HK-2 (cell line): ENCODE data around the gene PCSK4.
A peak's percentile ranks its signal among the peaks of the same experiment; 100 is the strongest.

Experiments used
- DNase-seq: peaks from one replicate; pipeline ENCODE4 v3.0.0-alpha.2; 2018; ENCODE audit not compliant: unreplicated experiment

PCSK4 gene

GRCh38 chr19:1438035-1438932, 51.9 kb downstream of the PCSK4 start, which contains the start of gene RPS15:
RPS15 (plus strand) TSS chr19:1438396; CDS start chr19:1438426, 30 bp downstream.
- DNase-seq, result peak; percentile 96

- DNase-seq, result no peak
These were observed 52.5 kb downstream of the PCSK4 start for GRCh38 chr19:1437609-1438008.

- no peak for DNase-seq
These were observed 54.7 kb downstream of the PCSK4 start for GRCh38 chr19:1435378-1435989.

DNA sequence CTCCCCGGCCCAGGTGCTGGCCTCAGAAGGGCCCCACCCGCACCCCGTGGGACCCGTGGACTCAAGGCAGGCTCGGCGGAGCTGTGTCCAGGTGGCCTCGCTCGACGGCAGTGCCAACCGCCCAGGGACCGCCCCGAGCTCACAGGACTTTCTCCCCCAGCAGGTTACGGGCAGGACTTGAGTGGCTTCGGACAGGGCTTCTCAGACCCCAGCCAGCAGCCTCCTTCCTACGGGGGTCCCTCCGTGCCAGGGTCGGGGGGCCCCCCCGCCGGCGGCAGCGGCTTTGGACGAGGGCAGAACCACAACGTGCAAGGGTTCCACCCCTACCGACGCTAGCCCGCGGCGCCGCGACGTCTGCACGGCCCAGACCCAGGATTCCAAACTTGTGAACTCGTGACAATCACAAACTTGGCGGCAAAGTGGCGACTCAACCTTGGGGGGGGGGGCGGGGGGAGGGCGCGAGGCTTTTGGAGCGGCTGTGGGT, 55.5 kb downstream of the PCSK4 start:
- DNase-seq, result no peak

DNA sequence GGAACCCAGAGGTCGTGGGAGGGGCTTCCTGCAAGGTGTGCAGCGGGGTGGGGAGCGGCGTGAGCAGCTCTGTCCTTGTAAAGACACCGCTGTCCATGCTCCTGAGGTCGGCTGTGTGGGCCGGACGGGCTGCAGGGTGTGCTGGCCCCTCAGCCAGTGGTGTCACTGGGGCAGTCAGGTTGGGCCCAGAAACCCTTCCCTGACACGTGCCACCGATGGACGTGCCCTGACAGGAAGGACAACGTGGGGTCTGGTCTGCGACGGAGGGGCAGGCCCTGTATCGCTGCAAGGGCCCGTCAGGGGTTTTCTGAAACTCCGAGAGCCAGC, 56.1 kb downstream of the PCSK4 start:
- no peak for DNase-seq

DNA sequence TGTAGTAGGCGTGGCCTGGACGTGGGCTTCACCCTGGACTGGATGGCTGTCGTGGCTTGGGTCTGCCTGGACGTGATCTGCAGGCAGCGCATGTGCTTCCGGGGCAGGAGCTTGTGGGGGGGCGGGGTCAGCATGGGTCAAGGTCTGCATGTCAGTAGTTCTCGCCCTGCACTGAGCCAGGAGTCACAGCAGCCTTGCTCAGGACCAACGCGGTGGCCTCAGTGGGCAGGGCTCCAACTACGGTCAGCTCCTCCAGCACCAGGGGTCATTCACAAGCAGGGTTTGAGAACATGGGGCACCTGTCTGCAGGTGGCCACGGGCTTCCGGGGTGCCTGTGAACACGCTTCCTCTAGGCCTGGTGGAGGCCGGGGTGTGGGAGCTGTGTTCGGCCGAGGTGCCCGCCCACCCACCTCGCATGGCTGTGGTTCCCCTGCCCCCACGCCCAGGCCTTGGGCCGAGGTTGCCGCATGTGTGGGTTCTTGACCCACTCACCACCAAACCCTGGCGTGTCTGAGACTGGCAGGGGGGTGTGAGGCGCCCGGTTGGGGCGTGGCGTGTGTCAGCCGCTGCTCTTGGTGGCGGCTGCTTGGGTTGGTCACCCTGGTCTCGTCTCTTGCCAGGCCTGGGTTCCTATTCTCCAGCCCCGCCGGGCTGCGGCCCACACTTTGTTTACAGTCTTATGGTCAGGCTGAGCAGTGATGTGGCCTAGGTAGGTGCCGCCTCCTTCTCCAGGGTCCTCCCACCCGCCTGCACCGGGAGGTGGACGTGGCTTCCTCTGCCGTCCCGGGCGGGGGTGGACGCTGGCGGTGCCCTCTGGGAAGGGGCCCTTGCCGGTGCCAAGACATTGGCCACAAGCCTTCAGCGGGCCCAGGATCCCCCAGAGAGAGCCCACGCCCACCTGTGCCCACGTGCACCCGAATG, 56.8 kb downstream of the PCSK4 start:
- no peak for DNase-seq

DNA sequence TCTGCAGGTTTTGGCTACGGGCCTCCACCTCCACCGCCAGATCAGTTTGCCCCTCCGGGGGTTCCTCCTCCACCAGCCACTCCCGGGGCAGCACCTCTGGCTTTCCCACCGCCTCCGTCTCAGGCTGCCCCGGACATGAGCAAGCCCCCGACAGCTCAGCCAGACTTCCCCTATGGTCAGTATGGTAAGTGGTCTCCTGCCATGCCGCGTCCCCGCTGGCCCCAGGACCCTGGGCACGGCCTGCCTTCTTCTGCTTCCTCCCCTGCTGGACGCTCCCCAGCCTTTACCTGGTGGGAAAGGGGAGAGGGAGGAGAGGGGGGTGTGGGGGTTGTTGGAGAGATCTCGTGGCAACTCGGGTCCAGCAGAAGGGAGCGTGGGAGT, 57.7 kb downstream of the PCSK4 start:
- no peak for DNase-seq

DNA sequence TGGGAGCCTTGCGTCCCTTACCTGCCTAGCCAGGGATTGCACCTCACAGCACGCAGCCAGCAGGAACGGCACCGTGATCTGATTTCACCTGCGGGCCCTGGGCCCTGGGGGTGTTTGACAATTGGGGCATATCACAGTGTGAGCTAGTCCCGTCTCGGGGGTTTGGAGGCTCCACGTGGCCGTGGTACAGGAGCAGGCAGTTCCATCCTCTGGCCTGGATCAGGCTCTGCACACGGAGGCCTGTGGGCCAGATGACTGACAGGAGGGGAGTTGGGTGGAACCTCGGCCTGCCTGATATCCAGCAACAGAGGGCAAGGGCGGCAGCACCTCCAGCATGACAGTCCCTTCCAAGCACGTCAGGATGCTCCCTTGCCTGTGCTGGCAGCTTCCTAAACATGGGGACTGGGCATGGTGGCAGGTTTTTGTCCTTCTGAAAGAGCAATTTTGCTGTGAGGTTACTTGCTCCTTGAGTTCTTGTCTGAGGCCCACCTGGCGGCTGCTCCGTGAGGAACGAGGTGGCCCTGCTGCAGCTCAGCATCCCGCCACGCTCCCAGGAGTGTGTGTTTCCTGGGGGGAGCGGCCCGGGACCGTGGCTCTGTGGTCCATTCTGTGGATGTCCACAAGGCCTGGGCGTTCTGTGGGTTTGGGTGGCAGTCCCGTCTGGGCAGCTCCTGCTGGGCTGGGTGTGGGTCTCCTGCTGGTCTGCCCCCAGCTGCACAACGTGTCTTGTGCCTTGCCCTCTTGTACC, 58.2 kb downstream of the PCSK4 start:
- no peak for DNase-seq
